Measurements from ENCODE around the gene CALCOCO1. TPM values are rescaled to one million over a fixed set of nuclear protein-coding genes. Genes with fewer than 3 reads are reported as not detected.

Gene CALCOCO1
- total and polyA plus RNA-seq, 8 donors: 60.3 to 441 (median 148) TPM

- WGBS, 5 donors: 71 to 78% (median 73%) methylated on average over 4 of the region's 4 CpGs
- peaks cover 17 to 63% (median 44%) of the 10 kb centered on the region in 4 donors for H3K4me1 ChIP-seq
- H3K4me3 ChIP-seq: no peak overlapping the region
- H3K9me3 ChIP-seq: no peaks in the 10 kb centered on the region
- H3K27me3 ChIP-seq: peaks cover 0 to 96% (median 48%) of the 10 kb centered on the region in 3 donors
- no peak overlapping the region for H3K27ac ChIP-seq
- no peak for DNase-seq
- no peaks in the 10 kb centered on the region for H3K36me3 ChIP-seq
- TF ChIP-seq POLR2A (IDR thresholded peaks at IDR 0.05): no peak
- no peak for TF ChIP-seq POLR2AphosphoS5 (IDR thresholded peaks at IDR 0.05)
- TF ChIP-seq EP300 (IDR thresholded peaks at IDR 0.05): no peak
- TF ChIP-seq CTCF (IDR thresholded peaks at IDR 0.05): no peak
- intact Hi-C loops (cut with DNase I; ENCODE audit: low total_unique reads): no loop called here
Measured at GRCh38 chr12:53755451-53755891, 28.2 kb upstream of the CALCOCO1 start.

- no peaks in the 10 kb centered on the region for H3K36me3 ChIP-seq
- H3K9me3 ChIP-seq: no peaks in the 10 kb centered on the region
- no peak overlapping the region for H3K27ac ChIP-seq
- H3K4me3 ChIP-seq: no peak overlapping the region
- intact Hi-C loops (cut with DNase I; ENCODE audit: low total_unique reads): no loop called here
- TF ChIP-seq CTCF (IDR thresholded peaks at IDR 0.05) (no peak), POLR2A (IDR thresholded peaks at IDR 0.05) (no peak), POLR2AphosphoS5 (IDR thresholded peaks at IDR 0.05) (no peak), EP300 (IDR thresholded peaks at IDR 0.05) (no peak)
- H3K4me1 ChIP-seq: peaks cover 18 to 67% (median 46%) of the 10 kb centered on the region in 4 donors
- peak; percentile 33 to 47 for DNase-seq
- peaks cover 0 to 96% (median 54%) of the 10 kb centered on the region in 3 donors for H3K27me3 ChIP-seq
- WGBS, 5 donors: 8 to 27% (median 9%) methylated on average over 4 of the region's 4 CpGs
Measured at GRCh38 chr12:53754633-53755264, 27.5 kb upstream of the CALCOCO1 start.

- no peaks in the 10 kb centered on the region for H3K9me3 ChIP-seq
- H3K36me3 ChIP-seq: no peaks in the 10 kb centered on the region
- DNase-seq: no peak
- H3K27ac ChIP-seq: no peak overlapping the region
- 33 to 45% (median 34%) methylated on average over 7 of the region's 7 CpGs for whole genome bisulfite sequencing, 5 donors
- TF ChIP-seq POLR2A (IDR thresholded peaks at IDR 0.05) (no peak), CTCF (IDR thresholded peaks at IDR 0.05) (no peak), POLR2AphosphoS5 (IDR thresholded peaks at IDR 0.05) (no peak), EP300 (IDR thresholded peaks at IDR 0.05) (no peak)
- peaks cover 0 to 96% (median 54%) of the 10 kb centered on the region in 3 donors for H3K27me3 ChIP-seq
- no peak overlapping the region for H3K4me3 ChIP-seq
- intact Hi-C loops (cut with DNase I; ENCODE audit: low total_unique reads): no loop called here
- H3K4me1 ChIP-seq: peaks cover 18 to 67% (median 46%) of the 10 kb centered on the region in 4 donors
Measured at GRCh38 chr12:53754188-53754585, 26.9 kb upstream of the CALCOCO1 start.

GRCh38 chr12:53752621-53753020, 25.4 kb upstream of the CALCOCO1 start:
- peaks cover 0 to 96% (median 53%) of the 10 kb centered on the region in 3 donors for H3K27me3 ChIP-seq
- no peak overlapping the region for H3K27ac ChIP-seq
- no peaks in the 10 kb centered on the region for H3K36me3 ChIP-seq
- no peak for DNase-seq
- 58 to 86% (median 77%) methylated on average over 3 of the region's 3 CpGs for WGBS, 5 donors
- no peak for TF ChIP-seq POLR2AphosphoS5 (IDR thresholded peaks at IDR 0.05)
- TF ChIP-seq CTCF (IDR thresholded peaks at IDR 0.05): no peak
- TF ChIP-seq POLR2A (IDR thresholded peaks at IDR 0.05): no peak
- no peak for TF ChIP-seq EP300 (IDR thresholded peaks at IDR 0.05)
- H3K4me3 ChIP-seq: no peak overlapping the region
- H3K4me1 ChIP-seq: peaks cover 18 to 67% (median 46%) of the 10 kb centered on the region in 4 donors
- H3K9me3 ChIP-seq: no peaks in the 10 kb centered on the region
- intact Hi-C loops (cut with DNase I; ENCODE audit: low total_unique reads): no loop called here
